T-helper 1 cell (primary cell): ENCODE results near the gene FBXO15.

ENCODE experiments used
- DNase-seq, 5 donors: peaks; one replicate each; pipeline ENCODE4 v3.0.0-alpha.2; 2012 to 2020

Gene FBXO15

GRCh38 chr18:74110976-74111375, 36.7 kb downstream of the FBXO15 start:
- no peak for DNase-seq

- no peak for DNase-seq
Observed at GRCh38 chr18:74110149-74110548, 37.5 kb downstream of the FBXO15 start.

- no peak for DNase-seq
Observed at GRCh38 chr18:74108460-74108859, 39.2 kb downstream of the FBXO15 start.

- DNase-seq: no peak
Observed at GRCh38 chr18:74097803-74098202, 49.8 kb downstream of the FBXO15 start.

GRCh38 chr18:74092922-74093321, 54.7 kb downstream of the FBXO15 start:
- no peak for DNase-seq

GRCh38 chr18:74084184-74084855, 63.3 kb downstream of the FBXO15 start:
- no peak for DNase-seq

- no peak for DNase-seq
Observed at GRCh38 chr18:74083557-74083952, 64.1 kb downstream of the FBXO15 start.

- peak in 1 of 5 donors; percentile 54 for DNase-seq
Observed at GRCh38 chr18:74082742-74083556, 64.7 kb downstream of the FBXO15 start.

GRCh38 chr18:74081966-74082741, 65.5 kb downstream of the FBXO15 start:
- peak; percentile 16 to 86 (median 38) for DNase-seq

GRCh38 chr18:74078257-74078656, 69.4 kb downstream of the FBXO15 start:
- no peak for DNase-seq

- DNase-seq: no peak
Observed at GRCh38 chr18:74074668-74075564, 72.7 kb downstream of the FBXO15 start.

- no peak for DNase-seq
Observed at GRCh38 chr18:74073957-74074667, 73.5 kb downstream of the FBXO15 start.

- no peak for DNase-seq
Observed at GRCh38 chr18:74069178-74070050, 78.2 kb downstream of the FBXO15 start.

GRCh38 chr18:74068296-74068695, 79.3 kb downstream of the FBXO15 start:
- DNase-seq: no peak

GRCh38 chr18:74066018-74066417, 81.6 kb downstream of the FBXO15 start:
- DNase-seq: peak in 1 of 5 donors; percentile 54

GRCh38 chr18:74065366-74065765, 82.3 kb downstream of the FBXO15 start:
- DNase-seq: peak in 1 of 5 donors; percentile 42

GRCh38 chr18:74064510-74064909, 83.1 kb downstream of the FBXO15 start:
- peak in 1 of 5 donors; percentile 77 for DNase-seq

- DNase-seq: peak in 1 of 5 donors; percentile 20
Observed at GRCh38 chr18:74063557-74063956, 84.1 kb downstream of the FBXO15 start.

- peak in 1 of 5 donors; percentile 63 for DNase-seq
Observed at GRCh38 chr18:74063023-74063422, 84.6 kb downstream of the FBXO15 start.

GRCh38 chr18:74062037-74062436, 85.6 kb downstream of the FBXO15 start:
- no peak for DNase-seq

GRCh38 chr18:74060579-74060978, 87.1 kb downstream of the FBXO15 start:
- no peak for DNase-seq
